Stimulated activated CD4-positive, alpha-beta T cell treated with anti-CD3 and anti-CD28 coated beads, Interleukin-2, amount 100 ng/mL, for 24 hours (primary cell): ENCODE measurements around the gene TRPV6.

Source experiments
- DNase-seq, 2 donors: peaks; one replicate each; pipeline ENCODE4 v3.0.0-alpha.2; 2020

TRPV6 gene

DNA sequence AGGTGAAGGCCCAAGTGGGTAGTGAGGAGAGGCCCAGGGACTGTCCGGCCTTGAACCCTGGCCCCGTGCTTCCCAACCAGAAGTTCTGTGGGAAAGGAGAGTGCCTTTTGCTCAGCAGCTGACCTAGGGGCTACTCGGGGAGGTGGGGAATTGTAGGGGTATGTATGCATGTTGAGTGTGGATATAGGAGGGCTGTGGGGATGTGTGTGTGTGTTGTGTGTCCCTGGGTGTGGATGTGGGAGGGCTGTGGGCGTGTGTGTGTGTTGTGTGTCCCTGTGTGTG is 18.5 kb downstream of the TRPV6 start:
- DNase-seq, result no peak

- peak in 1 of 2 donors; percentile 16 for DNase-seq
Observed at GRCh38 chr7:142866361-142867096, 19.0 kb downstream of the TRPV6 start.

DNA sequence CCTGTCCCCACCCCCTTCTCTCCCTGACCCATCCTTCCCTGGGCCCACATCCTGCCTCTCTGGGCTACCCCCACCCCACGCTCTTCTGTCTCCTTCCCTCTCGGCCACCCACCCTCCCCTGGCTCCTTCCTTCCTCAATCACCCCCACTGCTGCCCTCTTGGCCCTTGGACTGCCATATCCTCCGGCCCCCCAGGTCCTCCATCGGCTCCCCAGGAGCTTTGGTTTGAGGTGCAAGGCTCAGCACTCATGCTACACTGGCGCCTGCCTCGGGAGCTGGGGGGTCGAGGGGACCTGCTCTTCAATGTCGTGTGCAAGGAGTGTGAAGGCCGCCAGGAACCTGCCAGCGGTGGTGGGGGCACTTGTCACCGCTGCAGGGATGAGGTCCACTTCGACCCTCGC is 19.8 kb downstream of the TRPV6 start:
- no peak for DNase-seq

- DNase-seq, result no peak
Observed at GRCh38 chr7:142864980-142865747, 20.4 kb downstream of the TRPV6 start.

DNA sequence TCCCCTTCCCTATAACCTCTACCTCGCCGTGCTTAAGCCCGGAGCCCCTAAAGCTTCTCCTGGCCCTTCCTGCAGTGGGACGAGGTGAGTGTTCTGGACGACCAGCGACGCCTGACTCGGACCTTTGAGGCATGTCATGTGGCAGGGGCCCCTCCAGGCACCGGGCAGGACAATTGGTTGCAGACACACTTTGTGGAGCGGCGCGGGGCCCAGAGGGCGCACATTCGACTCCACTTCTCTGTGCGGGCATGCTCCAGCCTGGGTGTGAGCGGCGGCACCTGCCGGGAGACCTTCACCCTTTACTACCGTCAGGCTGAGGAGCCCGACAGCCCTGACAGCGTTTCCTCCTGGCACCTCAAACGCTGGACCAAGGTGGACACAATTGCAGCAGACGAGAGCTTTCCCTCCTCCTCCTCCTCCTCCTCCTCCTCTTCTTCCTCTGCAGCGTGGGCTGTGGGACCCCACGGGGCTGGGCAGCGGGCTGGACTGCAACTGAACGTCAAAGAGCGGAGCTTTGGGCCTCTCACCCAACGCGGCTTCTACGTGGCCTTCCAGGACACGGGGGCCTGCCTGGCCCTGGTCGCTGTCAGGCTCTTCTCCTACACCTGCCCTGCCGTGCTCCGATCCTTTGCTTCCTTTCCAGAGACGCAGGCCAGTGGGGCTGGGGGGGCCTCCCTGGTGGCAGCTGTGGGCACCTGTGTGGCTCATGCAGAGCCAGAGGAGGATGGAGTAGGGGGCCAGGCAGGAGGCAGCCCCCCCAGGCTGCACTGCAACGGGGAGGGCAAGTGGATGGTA is 21.5 kb downstream of the TRPV6 start:
- peak in 1 of 2 donors; percentile 11 for DNase-seq

DNA sequence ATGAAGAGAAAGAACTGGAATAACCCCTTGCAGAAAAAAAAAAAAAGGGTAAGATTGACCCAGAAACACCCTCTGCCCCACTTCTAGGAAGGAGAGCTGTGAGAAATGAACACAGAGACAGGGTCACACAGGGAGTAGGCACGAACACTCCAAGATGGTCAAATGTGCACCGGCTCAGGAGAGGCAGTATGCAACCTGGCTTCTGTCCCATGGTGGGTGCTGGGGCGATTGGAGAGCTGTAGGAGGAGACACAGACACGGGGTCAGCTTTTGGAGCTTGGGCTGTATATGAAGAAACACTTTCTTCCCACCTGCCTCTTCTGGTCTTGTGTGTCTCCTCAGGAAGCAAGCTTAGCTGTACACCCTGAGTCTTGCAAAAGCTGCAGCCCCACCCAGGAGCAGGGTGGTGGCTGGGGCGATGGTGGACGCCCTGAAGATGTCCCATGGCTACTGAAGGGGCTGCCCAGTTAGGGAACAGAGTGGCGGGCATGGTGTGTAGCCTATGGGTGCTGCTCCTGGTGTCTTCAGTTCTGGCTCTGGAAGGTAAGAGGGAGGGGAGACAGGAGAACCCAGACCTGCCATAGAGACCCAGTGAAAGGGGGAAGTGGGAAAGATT is 22.7 kb downstream of the TRPV6 start:
- DNase-seq, result no peak

- no peak for DNase-seq
Observed at GRCh38 chr7:142862351-142862750, 23.2 kb downstream of the TRPV6 start.

DNA sequence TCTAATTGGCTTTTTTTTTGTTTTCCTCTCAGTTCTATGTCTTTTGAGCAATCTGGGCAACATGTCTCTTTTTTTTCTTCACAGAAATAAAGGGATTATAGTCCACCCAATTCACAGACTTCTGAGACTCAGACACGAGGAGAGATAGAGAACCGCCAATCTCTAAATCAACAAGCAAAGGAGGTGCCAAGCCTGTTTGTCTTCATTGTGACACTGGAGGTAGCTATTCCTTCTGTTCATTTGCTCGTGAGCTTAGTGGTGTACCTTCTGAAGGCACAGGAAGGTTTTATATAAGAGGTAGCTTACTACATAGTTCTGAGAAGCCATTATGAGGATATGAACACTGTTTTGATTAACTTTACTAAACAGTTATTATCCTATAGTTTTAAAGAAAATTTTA is 24.6 kb downstream of the TRPV6 start:
- no peak for DNase-seq

DNA sequence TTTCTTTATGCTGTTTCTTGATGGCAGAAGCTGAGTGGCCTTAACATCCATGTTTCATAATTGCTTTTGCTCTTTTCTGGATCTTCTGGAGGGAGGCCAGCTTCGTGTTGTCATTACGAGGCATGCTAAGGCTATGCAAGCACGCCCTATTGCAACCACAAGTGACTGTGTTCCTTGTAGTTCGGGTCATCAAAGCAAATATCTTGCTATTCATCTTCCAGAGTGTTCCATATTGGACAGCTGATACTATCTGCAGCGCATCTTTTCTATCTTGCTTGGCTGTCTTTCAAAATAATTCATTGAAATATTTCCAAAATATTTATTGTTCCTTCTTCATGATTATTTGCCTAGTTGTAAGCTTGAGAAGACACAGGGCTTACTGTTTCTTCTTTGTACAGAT is 25.7 kb downstream of the TRPV6 start:
- no peak for DNase-seq

GRCh38 chr7:142859411-142859810 is 26.1 kb downstream of the TRPV6 start:
- DNase-seq, result no peak

DNA sequence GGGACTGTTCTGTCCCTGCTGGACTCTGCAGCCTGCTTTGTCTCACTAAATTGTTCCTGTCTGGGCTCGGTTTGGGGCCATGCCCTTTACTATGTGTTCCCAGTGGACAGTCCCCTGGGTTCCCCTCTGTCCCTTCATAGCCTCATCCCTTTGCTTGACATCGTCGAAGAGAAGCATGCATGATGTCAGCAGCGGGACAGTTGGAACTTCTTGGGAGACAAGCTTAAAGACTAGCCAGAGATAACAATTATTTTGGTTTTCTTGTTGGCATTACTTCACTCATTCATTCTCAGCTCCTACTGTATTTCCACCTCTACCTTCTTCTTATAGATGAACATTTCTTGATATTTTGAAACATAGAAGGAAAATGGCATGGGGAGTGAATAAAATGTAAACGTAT is 27.9 kb downstream of the TRPV6 start:
- DNase-seq, result no peak

DNA sequence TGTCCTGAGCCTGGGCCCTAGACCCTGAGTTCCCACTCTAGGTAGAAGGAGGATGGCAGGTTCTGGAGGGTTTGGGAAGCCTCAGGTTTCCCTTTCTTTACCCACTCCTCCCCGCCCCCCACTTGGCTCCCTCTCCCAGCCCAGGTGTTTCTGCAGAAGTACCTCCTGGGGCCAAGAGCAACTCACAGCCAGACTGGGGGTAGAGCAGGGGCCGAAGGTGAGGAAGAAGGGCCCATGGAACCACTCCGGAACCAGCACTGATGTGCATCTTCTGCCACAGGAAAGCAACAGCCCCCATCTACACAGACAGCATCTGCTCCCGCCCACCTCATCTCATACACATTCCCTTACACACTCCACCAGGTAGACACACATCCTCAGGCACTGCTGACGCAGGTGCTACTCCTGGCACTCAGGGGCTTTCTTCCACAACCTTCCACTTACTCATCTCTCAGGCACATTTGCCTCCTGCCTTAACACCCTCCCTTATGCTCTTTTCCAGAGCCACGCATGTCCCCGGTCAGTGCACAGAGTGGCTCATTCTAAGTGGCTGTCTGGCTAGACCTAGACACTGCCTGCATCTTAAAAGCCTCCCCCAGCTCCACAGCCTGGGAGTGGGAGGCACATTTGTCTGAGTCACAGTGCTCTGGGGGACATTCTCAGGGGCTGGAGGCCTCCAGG is 28.8 kb downstream of the TRPV6 start:
- DNase-seq, result no peak

DNA sequence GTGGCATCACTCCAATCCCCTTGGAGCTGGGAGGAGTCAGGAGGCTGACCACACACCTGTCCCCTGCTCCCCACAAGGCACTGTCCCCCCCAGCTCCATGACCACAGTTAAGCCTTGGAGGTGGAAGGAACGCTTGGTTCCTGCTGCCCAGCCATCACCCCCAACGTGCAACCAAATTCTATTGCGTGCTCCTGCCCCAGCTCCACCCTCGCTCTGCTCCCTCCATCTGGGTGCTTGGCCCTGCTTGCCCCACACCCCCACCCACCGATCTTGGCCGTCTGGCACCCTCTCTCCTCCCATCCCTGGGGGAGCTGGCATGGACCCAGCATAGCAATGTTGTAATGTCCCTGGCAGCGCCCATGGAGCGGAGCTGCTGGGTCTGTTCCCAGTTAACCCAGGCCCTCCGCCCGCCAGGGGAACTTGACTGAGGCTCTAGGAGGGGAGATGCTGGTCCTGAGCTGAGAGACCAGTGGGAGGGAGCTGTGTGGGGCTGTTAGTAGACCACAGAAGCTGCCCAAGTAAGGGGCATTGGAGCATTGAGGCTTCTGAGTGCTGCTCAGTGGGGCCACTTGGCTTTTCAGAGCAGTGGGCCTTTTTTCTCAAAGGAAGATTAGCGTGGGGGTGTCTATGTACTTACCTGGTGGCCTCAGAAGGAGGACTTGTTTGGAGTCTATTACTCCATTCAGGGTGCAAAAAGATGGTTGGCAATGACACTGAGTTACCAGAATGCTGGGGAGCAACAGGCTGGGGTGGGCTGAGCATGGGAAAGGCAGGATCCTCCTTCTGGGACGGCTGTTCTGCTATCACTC is 29.6 kb downstream of the TRPV6 start:
- no peak for DNase-seq

GRCh38 chr7:142855114-142855743 is 30.3 kb downstream of the TRPV6 start:
- no peak for DNase-seq

DNA sequence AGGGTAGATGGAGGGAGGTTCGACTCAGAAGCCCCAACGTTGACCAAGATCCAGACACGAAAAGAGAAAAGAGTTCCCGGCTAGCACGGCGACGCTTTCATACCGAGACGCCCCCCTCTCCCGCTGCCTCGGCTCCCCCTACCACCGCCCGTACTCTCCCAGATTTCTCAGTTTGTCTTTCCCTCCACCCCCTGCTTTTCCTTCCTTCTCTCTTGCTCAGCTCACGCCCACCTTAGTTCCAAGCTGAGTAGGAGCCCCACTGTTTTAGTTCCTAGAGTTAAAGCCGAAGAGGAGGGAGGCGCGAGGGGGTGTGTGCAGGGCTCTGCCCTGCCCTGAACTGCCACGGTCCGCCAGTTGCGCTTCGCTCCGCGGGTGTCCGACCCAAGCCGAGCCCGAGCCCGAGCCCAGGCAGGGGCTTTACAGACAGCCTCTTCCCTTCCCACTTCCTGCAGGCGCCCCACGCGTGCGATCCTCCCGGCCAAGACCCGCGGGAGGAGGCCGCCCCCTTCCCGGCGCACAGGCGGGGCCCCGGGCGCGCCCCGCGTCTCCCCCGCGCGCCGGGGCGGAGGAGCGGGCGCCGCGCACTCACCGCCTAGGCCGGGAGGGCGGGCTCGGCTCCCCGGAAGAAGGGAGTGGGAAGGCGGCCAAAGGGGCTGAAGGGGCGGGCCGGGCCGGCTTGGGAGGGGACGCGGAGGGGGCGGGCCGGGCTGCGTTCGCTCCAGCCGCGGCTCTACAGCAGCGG is 31.0 kb downstream of the TRPV6 start, which contains the start of gene EPHB6:
Gene EPHB6 (plus strand): TSS at position 705 of the 742 bp plus-strand sequence. CDS start 8,152 bp downstream, outside the sequence.
- DNase-seq, result peak; percentile 61 to 78

- DNase-seq, result peak; percentile 70 to 71
Observed at GRCh38 chr7:142853739-142854371, 31.7 kb downstream of the TRPV6 start.

DNA sequence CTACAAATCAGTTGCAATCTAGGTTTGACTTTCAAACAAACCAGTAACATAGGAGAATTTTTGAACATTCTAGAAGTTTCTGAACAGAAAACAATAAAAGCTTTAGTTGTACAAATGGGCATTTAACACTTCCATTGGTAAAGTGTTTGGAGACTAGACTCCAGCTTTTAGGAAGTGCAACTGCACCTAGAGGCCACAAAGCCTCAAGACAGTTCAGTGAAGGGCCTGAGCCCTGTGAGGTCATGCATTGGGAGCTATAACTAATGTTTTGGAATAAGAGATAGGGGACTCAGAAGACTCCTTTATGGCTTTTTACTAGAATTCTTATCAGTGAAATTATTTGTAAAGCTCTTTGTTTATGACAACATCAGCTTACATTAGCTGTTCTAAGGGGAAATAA is 33.6 kb downstream of the TRPV6 start:
- no peak for DNase-seq

- no peak for DNase-seq
Observed at GRCh38 chr7:142851269-142851668, 34.3 kb downstream of the TRPV6 start.

- DNase-seq, result no peak
Observed at GRCh38 chr7:142847353-142847752, 38.2 kb downstream of the TRPV6 start.

GRCh38 chr7:142842251-142842766 is 43.2 kb downstream of the TRPV6 start:
- no peak for DNase-seq
